HCT116 (cell line): ENCODE measurements around the gene SULT2B1.

Experiments
- CEBPB ChIP-seq: IDR thresholded peaks from 2 replicates; pipeline ENCODE4 v1.6.1; 2012; ENCODE audit warnings: low read depth
- EZH2 ChIP-seq: fragments of 200-600 bp; sonication (generic); IDR thresholded peaks from 2 replicates; pipeline ENCODE4 v1.6.1; 2017; ENCODE audit warnings: antibody characterized with exemption, mixed run types
- POLR2A ChIP-seq: IDR thresholded peaks from 2 replicates; pipeline ENCODE4 v1.7.0; 2011; ENCODE audit warnings: borderline replicate concordance; ENCODE audit not compliant: insufficient read depth, insufficient read length; ENCODE audit errors: extremely low read depth
- POLR2AphosphoS5 ChIP-seq: IDR thresholded peaks from 2 replicates; pipeline ENCODE4 v1.6.1; 2011; ENCODE audit warnings: mild to moderate bottlenecking, low read depth, low read length, moderate library complexity
- RAD21 ChIP-seq: IDR thresholded peaks from 2 replicates; pipeline ENCODE4 v1.6.1; 2012; ENCODE audit warnings: low read depth, mild to moderate bottlenecking
- SRF ChIP-seq: IDR thresholded peaks from 2 replicates; pipeline ENCODE4 v1.6.1; 2012; ENCODE audit warnings: low read depth
- ZNF274 ChIP-seq: fragments of 200-500 bp; sonication (Bioruptor generic); IDR thresholded peaks from 2 replicates; pipeline ENCODE4 v1.6.1; 2014; ENCODE audit warnings: mild to moderate bottlenecking, low read depth, low read length, inconsistent platforms
- TF ChIP-seq, protein P1 (sequence below), 3 experiments: fragments of 200-600 bp in 1 of 3; sonication (generic) in 1 of 3; IDR thresholded peaks in 2 of 3; conservative IDR thresholded peaks in 1 of 3; 2 replicates each; pipeline ENCODE4 v1.5.1; 2012 to 2017; ENCODE audit warnings: low read depth in 2 of 3, low read length in 2 of 3, antibody characterized with exemption in 1 of 3, borderline replicate concordance in 1 of 3, control low read depth in 1 of 3, mild to moderate bottlenecking in 1 of 3, mixed read lengths in 1 of 3, mixed run types in 1 of 3, moderate library complexity in 1 of 3; ENCODE audit not compliant: insufficient read depth in 1 of 3
- TF ChIP-seq, protein P2 (sequence below): IDR thresholded peaks from 2 replicates; pipeline ENCODE4 v1.6.1; 2012

DNA sequence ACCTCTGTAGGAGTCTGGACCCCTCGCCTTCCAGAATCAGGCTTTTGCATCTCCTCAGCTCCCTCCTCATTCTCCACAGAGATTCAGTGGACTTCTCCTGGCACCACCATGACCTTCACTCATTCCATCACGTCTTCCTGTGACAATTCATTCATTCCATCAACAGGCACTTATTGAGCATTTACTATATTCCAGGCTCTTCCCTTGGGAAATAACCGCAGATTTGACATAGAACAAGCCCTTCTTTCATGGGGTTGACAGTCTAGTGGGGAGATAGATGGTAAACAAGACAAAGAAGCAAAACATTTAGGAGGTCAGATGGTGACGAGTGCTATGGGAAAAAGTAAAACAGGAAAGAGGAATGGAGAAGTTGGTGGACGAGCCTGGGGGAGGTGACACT, 2.6 kb upstream of the SULT2B1 start:
- TF ChIP-seq, protein P1, sequence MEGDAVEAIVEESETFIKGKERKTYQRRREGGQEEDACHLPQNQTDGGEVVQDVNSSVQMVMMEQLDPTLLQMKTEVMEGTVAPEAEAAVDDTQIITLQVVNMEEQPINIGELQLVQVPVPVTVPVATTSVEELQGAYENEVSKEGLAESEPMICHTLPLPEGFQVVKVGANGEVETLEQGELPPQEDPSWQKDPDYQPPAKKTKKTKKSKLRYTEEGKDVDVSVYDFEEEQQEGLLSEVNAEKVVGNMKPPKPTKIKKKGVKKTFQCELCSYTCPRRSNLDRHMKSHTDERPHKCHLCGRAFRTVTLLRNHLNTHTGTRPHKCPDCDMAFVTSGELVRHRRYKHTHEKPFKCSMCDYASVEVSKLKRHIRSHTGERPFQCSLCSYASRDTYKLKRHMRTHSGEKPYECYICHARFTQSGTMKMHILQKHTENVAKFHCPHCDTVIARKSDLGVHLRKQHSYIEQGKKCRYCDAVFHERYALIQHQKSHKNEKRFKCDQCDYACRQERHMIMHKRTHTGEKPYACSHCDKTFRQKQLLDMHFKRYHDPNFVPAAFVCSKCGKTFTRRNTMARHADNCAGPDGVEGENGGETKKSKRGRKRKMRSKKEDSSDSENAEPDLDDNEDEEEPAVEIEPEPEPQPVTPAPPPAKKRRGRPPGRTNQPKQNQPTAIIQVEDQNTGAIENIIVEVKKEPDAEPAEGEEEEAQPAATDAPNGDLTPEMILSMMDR (IDR thresholded peaks at IDR 0.05 in 2 of 3, conservative IDR thresholded peaks at IDR 0.05 in 1 of 3; ENCODE audit: borderline replicate concordance in 1 of 3, insufficient read depth in 1 of 3, low read depth in 2 of 3, low read length in 2 of 3), result no peak
- TF ChIP-seq, protein P2, sequence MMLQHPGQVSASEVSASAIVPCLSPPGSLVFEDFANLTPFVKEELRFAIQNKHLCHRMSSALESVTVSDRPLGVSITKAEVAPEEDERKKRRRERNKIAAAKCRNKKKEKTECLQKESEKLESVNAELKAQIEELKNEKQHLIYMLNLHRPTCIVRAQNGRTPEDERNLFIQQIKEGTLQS, result no peak
- TF ChIP-seq ZNF274 (no peak), SRF (no peak), POLR2AphosphoS5 (no peak), CEBPB (no peak), EZH2 (no peak), POLR2A (no peak), RAD21 (no peak)
